HG03342 (cell line): Measurements from ENCODE around the gene GABPA.
"Not testable (repeated sequence)": the region's sequence is repeated elsewhere in the genome, so short reads cannot be mapped to it uniquely, and the experiment has no call there.

ENCODE experiments used
- ATAC-seq: cut with Tn5 transposase; IDR thresholded peaks from one replicate; pipeline ENCODE4 v1.9.1; 2021; ENCODE audit warnings: mild to moderate bottlenecking, moderate library complexity; ENCODE audit not compliant: unreplicated experiment

GABPA gene

GRCh38 chr21:25735646-25736597 is 1.1 kb downstream of the GABPA start:
- ATAC-seq = peak; percentile 5

DNA sequence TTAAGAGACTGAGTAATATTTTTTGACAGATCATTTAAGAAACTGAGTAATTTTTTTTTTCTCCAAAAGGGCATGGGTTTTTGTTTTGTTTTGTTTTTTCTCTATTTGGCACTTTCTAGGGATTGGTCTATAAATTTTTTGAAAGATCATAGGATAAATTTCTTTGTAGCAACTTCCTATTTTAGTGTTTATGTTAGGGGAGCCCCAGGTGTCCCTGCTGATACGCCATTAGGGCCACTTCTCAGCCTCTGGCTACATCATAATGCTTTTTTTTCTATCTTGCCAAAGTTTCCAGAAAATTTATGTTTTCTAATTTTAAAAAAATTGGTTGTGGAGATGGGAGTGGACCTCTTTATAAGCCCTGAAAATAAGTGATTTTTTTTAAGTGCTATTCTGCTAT is 2.6 kb downstream of the GABPA start:
- ATAC-seq = no peak

DNA sequence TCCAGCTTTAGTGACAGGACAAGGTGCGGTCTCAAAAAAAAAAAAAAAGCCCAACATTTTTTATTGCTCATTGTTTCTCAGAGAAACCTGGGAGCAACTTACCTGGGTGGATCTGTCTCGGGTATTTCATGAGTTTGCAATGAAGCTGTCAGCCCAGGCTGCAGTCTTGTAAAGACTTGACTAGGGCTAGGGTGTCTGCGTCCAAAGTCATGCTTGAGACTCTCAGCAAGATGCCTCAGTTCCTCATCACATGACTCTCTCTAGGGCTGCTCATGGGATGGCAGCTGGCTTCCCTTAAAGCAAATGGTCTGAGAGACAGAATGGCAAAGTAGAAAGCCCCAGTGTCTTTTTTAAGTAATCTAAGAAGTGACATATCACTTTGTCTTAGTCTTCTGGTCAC is 8.1 kb downstream of the GABPA start:
- no peak for ATAC-seq

GRCh38 chr21:25744854-25745253 is 10.1 kb downstream of the GABPA start:
- ATAC-seq = no peak

GRCh38 chr21:25750085-25750484 is 15.3 kb downstream of the GABPA start:
- ATAC-seq = no peak

DNA sequence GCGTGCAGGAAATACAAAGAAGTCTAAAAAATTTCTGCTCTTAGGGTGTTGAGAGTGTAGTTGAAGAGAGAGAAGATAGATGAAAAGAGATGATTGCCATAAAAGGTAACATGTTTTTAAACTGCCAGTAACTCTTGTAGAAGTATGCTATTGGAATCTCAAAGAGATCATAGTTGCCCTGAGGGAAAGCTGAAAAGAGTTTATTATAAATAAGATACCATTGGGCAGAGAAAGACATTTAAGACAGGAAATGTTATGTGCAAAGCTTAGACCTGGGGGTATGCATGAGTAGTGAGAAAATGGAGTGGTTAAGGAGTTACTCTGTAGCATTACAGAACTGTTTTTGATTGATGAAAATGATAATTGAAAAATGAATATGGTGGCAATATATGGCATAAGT is 17.6 kb downstream of the GABPA start:
- no peak for ATAC-seq

GRCh38 chr21:25756190-25756932 is 21.6 kb downstream of the GABPA start:
- ATAC-seq = no peak

DNA sequence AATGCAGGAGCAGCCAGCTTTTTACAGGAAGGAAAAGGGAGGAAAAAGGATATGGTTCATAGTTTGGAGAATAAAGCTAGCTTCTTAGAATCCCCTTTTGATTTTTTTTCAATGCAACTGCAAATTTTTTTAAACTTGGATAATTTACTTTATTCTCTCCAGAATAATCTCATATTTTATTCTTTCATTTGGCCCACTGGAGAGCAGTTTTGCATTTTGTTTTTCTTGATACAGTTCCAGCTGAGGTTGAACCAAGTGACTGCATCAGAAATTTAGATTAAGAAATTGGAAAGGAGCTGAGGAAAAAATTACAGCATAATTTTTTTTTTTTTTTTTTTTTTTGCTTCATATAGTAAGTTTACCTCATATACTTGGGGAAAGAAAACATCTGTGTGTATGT is 22.8 kb downstream of the GABPA start:
- no peak for ATAC-seq

GRCh38 chr21:25759573-25759972 is 24.8 kb downstream of the GABPA start:
- ATAC-seq = no peak

GRCh38 chr21:25760061-25760460 is 25.3 kb downstream of the GABPA start:
- no peak for ATAC-seq

DNA sequence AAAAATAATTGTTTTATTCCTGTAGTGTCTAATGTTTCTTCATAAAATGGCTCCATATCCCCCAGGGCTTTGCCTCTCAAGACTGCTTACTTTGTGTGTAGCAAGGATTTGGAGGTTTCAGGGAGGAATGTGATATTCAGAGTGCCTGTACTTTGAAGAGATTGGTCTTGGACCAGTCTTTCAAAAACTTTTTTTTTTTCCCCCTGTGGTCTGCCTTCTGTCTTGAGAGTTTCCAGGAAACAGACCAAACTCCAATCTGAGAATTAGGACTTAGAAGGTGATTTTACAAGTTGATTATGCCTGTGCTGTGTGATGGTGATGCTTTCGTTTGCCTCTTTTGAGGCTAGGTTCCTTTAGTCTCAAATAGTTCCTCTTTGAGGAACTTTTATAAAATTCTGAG is 25.9 kb downstream of the GABPA start:
- ATAC-seq = no peak

DNA sequence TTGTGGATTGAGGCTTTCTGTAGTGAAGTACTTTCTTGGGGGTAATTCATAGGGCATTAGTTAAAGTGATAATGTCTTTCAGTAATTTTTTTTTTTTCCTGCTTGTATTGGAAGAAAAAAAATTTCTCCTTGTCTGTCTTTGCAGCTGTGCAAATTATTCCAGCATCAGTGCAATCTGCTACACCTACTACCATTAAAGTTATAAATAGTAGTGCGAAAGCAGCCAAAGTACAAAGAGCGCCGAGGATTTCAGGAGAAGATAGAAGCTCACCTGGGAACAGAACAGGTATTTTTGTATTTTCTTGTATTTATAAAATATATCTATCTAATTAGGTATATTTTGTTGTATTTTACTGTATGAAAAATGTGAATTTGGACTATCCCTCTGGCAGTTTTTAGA is 29.3 kb downstream of the GABPA start:
- no peak for ATAC-seq

GRCh38 chr21:25767921-25768320 is 33.1 kb downstream of the GABPA start:
- no peak for ATAC-seq

DNA sequence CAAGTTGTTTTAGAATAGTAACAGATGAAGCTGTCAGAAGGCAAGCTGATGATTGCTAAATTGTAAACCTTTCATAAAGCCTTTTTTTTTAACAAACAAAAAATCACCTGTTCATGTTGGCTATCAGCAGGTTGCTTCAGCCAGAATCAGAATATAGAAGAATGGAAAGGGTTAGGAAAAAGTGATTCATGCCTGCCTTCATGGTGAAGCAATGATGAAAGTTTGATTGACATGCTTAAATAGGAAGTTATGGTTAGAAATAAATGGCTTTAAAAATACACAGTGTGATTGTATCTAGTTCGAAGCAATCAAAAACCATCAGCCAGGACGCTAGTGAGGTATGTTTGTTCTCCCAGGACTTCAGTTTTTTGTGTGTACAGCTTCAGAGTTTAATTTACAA is 37.9 kb downstream of the GABPA start:
- no peak for ATAC-seq

- ATAC-seq = no peak
These were observed 41.7 kb downstream of the GABPA start for GRCh38 chr21:25776440-25776839.

- ATAC-seq = not testable (repeated sequence)
These were observed 43.5 kb downstream of the GABPA start for GRCh38 chr21:25778126-25778875.

GRCh38 chr21:25788677-25789076 is 53.9 kb downstream of the GABPA start:
- no peak for ATAC-seq

DNA sequence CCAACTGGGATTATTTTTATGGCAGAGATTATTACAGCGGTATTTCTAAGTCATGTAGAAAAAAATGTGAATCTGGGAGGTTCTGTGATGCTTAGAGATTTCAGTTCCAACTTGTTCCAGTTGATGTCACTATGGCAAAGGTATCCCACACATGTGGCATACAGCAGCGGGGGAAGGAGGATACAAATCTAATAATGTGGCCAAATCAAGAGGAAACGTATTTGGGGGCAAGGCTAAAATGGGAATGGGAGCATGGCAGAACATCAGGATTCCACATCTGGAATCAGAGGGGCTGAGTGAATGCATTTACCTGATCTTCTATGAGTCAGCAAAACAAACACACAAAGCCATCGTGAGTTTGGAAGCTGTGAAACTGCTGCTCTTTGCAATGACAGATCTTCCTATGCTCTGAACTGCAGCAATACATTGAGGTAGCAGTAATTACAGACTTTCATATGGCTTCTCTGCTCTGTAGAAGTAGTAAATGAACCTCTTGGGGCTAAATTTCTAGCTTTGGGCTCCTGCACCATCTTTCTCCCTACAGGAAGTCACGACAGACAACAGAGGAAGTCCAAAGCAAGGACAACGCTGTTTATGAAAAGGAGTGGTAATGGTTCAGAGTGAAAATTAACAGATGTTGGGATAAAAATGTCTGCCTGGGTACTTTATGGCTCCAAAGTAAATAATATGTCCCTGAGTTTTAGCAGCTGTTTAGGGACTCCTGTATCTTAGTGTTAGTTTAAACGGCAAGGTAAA is 55.5 kb downstream of the GABPA start:
- ATAC-seq = peak; percentile 57

GRCh38 chr21:25790878-25791204 is 56.1 kb downstream of the GABPA start:
- ATAC-seq = no peak

DNA sequence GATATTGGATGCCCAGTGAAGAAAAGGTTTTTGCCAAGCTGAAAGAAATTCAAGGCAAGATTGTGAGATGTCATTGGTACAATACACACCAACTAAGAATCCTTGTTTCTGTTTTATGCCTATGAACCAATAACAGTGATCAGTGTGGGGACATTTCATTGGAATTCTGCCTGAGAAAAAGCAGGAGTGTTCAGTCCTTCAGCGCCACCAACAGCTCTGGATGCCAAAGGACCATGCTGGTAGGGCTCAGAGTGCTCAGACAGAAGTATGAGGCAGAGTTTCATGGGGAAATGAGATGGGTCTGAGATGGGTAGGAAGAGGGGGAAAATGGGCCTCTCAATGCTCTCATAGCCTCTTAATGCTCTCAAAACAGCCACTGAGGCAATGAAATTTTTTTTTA is 56.5 kb downstream of the GABPA start:
- no peak for ATAC-seq
